GM10248 (cell line): ENCODE results near the gene DNAJB14.

Experiments used
- CTCF ChIA-PET: fragments of 300-600 bp; sonication (Branson Sonifier 250); formaldehyde crosslinking; extraction: SDS; loops from one replicate; lab custom pipeline; 2021; ENCODE audit warnings: antibody characterized with exemption; lab: Yijun Ruan, JAX
- POLR2A ChIA-PET: fragments of 350-650 bp; sonication (Branson Sonifier 250); formaldehyde crosslinking; extraction: SDS; loops from one replicate; lab custom pipeline; 2020; ENCODE audit warnings: antibody characterized with exemption; lab: Yijun Ruan, JAX
- DNase-seq: peaks from one replicate; pipeline ENCODE4 v3.0.0; 2012; ENCODE audit errors: extremely low spot score
- CTCF ChIP-seq: IDR thresholded peaks from 2 replicates; pipeline ENCODE4 v1.5.1; 2012; ENCODE audit warnings: mild to moderate bottlenecking, low read depth; ENCODE audit errors: extremely low read depth, missing control alignments, control extremely low read depth

DNAJB14 gene

DNA sequence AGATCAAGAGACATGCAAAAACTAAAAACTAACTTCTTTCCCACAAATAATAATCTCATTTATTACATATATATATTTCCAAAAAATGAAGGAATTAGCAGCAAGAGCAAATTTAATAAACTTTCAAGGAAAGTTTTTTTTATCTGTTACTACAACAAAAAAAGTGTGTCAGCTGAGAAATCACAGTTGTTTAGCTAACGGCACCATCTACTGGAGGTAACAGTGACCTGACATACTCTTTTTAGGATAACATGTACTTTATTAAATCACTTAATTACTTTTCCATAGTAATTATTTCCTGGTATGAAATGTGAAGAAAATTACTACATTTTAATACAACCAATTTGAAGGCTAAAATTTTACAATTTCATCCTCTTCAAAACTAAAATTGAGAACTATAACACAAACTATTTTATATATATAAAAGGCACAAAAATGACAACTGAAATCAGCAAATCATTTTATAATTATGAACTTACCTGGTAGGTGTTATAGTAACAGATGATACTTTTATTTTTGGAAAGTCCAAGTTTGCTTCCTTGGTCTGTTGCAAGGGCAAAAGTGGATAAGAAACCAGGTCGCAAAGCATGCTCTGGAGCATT is 61.3 kb downstream of the DNAJB14 start:
- CTCF ChIA-PET: interaction anchor here (0.7 to 3.7 kb wide), 16 partner anchors 9 to 322 kb away, joined by 3 to 37 read pairs (median 4); partner anchors contain the start of genes DAPP1, LAMTOR3 and TRMT10A
- peak; percentile 14 for DNase-seq
- peak; percentile 50 for TF ChIP-seq CTCF
- POLR2A ChIA-PET: interaction anchor here (0.6 kb wide), 1 partner anchor 9 kb away, joined by 3 read pairs; the partner anchor contains the start of gene LAMTOR3

- DNase-seq: no peak
Observed at GRCh38 chr4:99879458-99879857, 67.0 kb downstream of the DNAJB14 start.

DNA sequence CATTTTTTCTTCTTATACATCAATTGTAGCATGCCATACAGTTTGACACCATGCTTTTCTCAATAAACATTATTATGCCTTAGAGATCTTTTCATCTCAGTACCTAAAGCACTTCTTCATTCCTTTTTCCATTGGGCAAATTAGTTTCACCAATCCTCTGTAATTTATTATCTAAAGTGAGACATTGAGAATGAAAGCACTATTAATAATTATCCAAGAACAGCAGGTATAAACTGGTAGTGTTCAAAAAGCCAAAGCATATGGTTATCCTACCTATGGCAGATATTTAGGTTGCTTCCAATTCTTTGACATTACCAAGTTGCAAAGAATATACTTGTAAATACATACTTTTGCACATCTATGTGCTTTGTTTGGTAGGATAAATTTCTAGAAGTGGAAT is 67.8 kb downstream of the DNAJB14 start:
- ChIA-PET POLR2A (no interaction called here), CTCF (interaction anchor here (1.2 to 2.5 kb wide), 2 partner anchors 21 to 67 kb away, joined by 3 to 8 read pairs; no protein-coding TSS in a partner anchor)
- no peak for DNase-seq
- no peak for TF ChIP-seq CTCF

More at GRCh38 chr4:99879458-99879857, 67.0 kb downstream of the DNAJB14 start:
- POLR2A ChIA-PET: no interaction called here
- CTCF ChIA-PET: interaction anchor here (1.1 to 2.5 kb wide), 3 partner anchors 11 to 68 kb away, joined by 3 to 8 read pairs (median 3); no protein-coding TSS in a partner anchor
- no peak for TF ChIP-seq CTCF

GRCh38 chr4:99876946-99877345 is 69.5 kb downstream of the DNAJB14 start:
- ChIA-PET POLR2A (no interaction called here), CTCF (no interaction called here)

GRCh38 chr4:99875071-99875470 is 71.3 kb downstream of the DNAJB14 start:
- no peak for TF ChIP-seq CTCF
- ChIA-PET POLR2A (no interaction called here), CTCF (interaction anchor here (0.8 to 1.4 kb wide), 2 partner anchors 63 to 73 kb away, joined by 3 to 7 read pairs; no protein-coding TSS in a partner anchor)
- DNase-seq: no peak

More at GRCh38 chr4:99876946-99877345, 69.5 kb downstream of the DNAJB14 start:
- DNase-seq: no peak
- no peak for TF ChIP-seq CTCF

DNA sequence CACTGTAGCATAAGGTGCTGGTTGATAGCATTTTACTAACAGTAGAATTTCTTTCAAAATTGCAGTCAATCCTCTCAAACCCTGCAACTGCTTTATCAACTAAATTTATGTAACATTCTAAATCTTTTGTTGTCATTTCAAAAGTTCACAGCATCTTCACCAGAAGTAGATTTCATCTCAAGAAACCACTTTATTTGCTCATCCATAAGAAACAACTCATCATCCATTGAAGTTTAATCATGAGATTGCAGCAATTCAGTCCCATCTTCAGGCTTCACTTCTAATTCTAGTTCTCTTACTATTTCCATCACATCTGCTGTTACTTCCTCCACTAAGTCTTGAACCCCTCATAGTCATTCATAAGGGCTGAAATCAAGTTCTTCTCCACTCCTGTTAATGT is 73.8 kb downstream of the DNAJB14 start:
- TF ChIP-seq CTCF: no peak
- POLR2A ChIA-PET: no interaction called here
- CTCF ChIA-PET: interaction anchor here (1.0 kb wide), 1 partner anchor 36 kb away, joined by 3 read pairs; no protein-coding TSS in a partner anchor
- DNase-seq: no peak
